OCI-LY3 (cell line): ENCODE measurements around the gene PCSK6.

Experiments
- H2AFZ ChIP-seq: fragments of 200-600, 300-600 bp; shearing (Covaris generic); 2 replicates; pipeline ENCODE4 v1.6.0; 2014; ENCODE audit warnings: antibody characterized with exemption, low read depth, low read length
- H3K27ac ChIP-seq: fragments of 200-600, 300-600 bp; sonication (generic); 2 replicates; pipeline ENCODE4 v1.5.1; 2014; ENCODE audit warnings: mild to moderate bottlenecking, low read length, moderate library complexity, mixed read lengths
- H3K27me3 ChIP-seq: fragments of 200-600, 300-600 bp; sonication (generic); 2 replicates; pipeline ENCODE4 v1.6.1; 2014; ENCODE audit warnings: low read depth, low read length, mixed read lengths
- H3K36me3 ChIP-seq: fragments of 200-600, 300-600 bp; sonication (generic); replicated peaks from 2 replicates; pipeline ENCODE3; 2014; ENCODE audit warnings: low read depth, low read length, mixed read lengths
- H3K4me1 ChIP-seq: fragments of 300-600, 200-600 bp; sonication (generic); 2 replicates; pipeline ENCODE4 v1.6.1; 2014; ENCODE audit warnings: low read length, mixed read lengths
- H3K4me2 ChIP-seq: fragments of 200-600, 300-600 bp; sonication (generic); 2 replicates; pipeline ENCODE4 v1.6.1; 2014; ENCODE audit warnings: low read length, mixed read lengths
- H3K4me3 ChIP-seq: fragments of 300-600, 200-600 bp; sonication (generic); 2 replicates; pipeline ENCODE4 v1.5.1; 2014; ENCODE audit warnings: antibody characterized with exemption, mild to moderate bottlenecking, low read length, moderate library complexity
- H3K79me2 ChIP-seq: fragments of 300-600, 200-600 bp; shearing (Covaris generic); 2 replicates; pipeline ENCODE4 v1.6.1; 2014; ENCODE audit warnings: mild to moderate bottlenecking, low read length, mixed read lengths
- H3K9ac ChIP-seq: fragments of 300-600, 200-600 bp; shearing (Covaris generic); 2 replicates; pipeline ENCODE4 v1.6.0; 2014; ENCODE audit warnings: mild to moderate bottlenecking, low read length, moderate library complexity
- H3K9me3 ChIP-seq: fragments of 200-600, 300-600 bp; shearing (Covaris generic); 2 replicates; pipeline ENCODE4 v1.6.1; 2014; ENCODE audit warnings: low read length, mixed read lengths; ENCODE audit not compliant: insufficient read depth
- H4K20me1 ChIP-seq: fragments of 200-600, 300-600 bp; sonication (generic); 2 replicates; pipeline ENCODE4 v1.6.1; 2016; ENCODE audit warnings: low read length, mixed read lengths; ENCODE audit not compliant: insufficient read depth
- EZH2phosphoT487 ChIP-seq: fragments of 200-600 bp; shearing (Covaris generic); IDR thresholded peaks from 2 replicates; pipeline ENCODE4 v1.6.1; 2018; ENCODE audit warnings: antibody characterized with exemption, mixed run types, low read depth
- TF ChIP-seq, protein P1 (sequence below): fragments of 200-600, 300-600 bp; sonication (generic); IDR thresholded peaks from 2 replicates; pipeline ENCODE4 v1.5.1; 2014; ENCODE audit warnings: antibody characterized with exemption, low read length, low read depth

Gene PCSK6

DNA sequence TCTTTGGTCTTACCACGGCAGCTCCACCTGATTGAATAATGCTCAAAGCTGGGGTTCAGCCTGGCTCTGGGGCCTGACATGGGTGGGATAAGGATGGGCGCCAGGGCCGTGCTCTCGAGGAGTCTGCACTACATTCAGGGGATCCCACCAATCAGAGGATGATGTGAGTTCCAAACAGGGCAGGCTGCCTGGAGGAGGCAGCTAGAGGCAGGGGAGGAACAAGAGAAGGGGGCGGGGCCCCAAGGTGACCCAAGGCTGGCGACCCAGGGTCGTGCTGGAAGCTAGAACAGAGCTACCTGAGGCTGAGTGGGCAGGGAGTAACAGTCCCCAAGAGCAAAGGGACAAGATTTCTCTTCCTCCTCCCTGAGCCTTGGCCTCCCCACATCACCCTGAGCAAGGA lies 56.1 kb downstream of the PCSK6 start:
- Histone ChIP-seq H3K27ac (no peak overlapping the region), H2AFZ (no peak overlapping the region), H3K4me1 (no peaks in the 10 kb centered on the region), H3K79me2 (no peaks in the 10 kb centered on the region), H3K4me2 (no peak overlapping the region), H3K27me3 (peaks cover 24% of the 10 kb centered on the region), H3K9ac (no peak overlapping the region), H3K36me3 (no peaks in the 10 kb centered on the region), H4K20me1 (no peaks in the 10 kb centered on the region), H3K9me3 (no peaks in the 10 kb centered on the region), H3K4me3 (no peak overlapping the region)
- TF ChIP-seq, protein P1, sequence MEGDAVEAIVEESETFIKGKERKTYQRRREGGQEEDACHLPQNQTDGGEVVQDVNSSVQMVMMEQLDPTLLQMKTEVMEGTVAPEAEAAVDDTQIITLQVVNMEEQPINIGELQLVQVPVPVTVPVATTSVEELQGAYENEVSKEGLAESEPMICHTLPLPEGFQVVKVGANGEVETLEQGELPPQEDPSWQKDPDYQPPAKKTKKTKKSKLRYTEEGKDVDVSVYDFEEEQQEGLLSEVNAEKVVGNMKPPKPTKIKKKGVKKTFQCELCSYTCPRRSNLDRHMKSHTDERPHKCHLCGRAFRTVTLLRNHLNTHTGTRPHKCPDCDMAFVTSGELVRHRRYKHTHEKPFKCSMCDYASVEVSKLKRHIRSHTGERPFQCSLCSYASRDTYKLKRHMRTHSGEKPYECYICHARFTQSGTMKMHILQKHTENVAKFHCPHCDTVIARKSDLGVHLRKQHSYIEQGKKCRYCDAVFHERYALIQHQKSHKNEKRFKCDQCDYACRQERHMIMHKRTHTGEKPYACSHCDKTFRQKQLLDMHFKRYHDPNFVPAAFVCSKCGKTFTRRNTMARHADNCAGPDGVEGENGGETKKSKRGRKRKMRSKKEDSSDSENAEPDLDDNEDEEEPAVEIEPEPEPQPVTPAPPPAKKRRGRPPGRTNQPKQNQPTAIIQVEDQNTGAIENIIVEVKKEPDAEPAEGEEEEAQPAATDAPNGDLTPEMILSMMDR, result no peak

DNA sequence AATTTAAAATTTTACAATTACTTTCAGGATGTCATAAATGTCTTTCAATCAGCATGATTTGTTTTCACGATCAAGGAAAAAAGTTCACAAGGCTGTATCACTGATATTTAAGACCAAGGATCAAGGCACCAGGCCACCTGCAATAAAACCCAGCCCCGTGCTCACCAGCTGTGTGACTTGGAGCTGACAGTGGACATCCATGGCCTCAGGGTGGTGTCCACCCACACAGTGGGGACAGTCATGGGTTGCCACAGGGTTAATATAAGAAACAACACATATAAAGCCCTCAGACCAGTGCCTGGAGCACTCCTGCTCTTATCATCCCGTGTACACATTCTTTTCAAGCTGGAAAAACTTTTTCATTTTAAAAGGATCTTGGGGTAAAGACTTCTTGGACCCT lies 56.5 kb downstream of the PCSK6 start:
- no peaks in the 10 kb centered on the region for H3K79me2 ChIP-seq

DNA sequence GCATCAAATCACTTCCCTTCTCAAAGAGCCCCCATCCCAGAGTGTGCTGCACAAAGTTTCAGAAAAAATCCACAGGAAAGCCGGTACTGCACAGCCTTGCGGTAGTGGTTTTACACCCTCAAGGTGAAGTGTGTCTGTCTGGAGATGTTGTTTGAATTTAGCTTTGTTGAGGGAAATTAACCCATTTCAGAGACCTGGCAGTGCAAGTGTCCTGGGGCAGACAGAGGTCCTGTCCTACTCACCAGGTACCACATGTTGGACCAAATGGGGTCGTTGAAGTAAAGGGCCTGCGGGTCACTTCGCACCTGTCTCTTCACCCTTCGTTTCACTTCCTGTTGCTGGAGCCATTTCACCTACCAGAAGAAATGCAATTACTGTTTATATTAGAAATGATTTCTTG lies 57.8 kb downstream of the PCSK6 start:
- Histone ChIP-seq H3K9me3 (no peaks in the 10 kb centered on the region), H3K4me1 (no peaks in the 10 kb centered on the region), H3K9ac (no peak overlapping the region), H3K27ac (no peak overlapping the region), H3K36me3 (no peaks in the 10 kb centered on the region), H3K27me3 (peaks cover 24% of the 10 kb centered on the region), H4K20me1 (no peaks in the 10 kb centered on the region), H3K79me2 (no peaks in the 10 kb centered on the region), H3K4me3 (no peak overlapping the region), H2AFZ (no peak overlapping the region), H3K4me2 (no peak overlapping the region)
- TF ChIP-seq, protein P1, result no peak
- no peak for TF ChIP-seq EZH2phosphoT487

More for the DNA sequence above, 56.5 kb downstream of the PCSK6 start:
- Histone ChIP-seq H3K9ac (no peak overlapping the region), H3K4me1 (no peaks in the 10 kb centered on the region), H3K27ac (no peak overlapping the region), H3K4me3 (no peak overlapping the region), H2AFZ (no peak overlapping the region), H3K36me3 (no peaks in the 10 kb centered on the region), H3K9me3 (no peaks in the 10 kb centered on the region), H4K20me1 (no peaks in the 10 kb centered on the region), H3K27me3 (peaks cover 24% of the 10 kb centered on the region), H3K4me2 (no peak overlapping the region)
- TF ChIP-seq EZH2phosphoT487, result no peak
- TF ChIP-seq, protein P1, result no peak

DNA sequence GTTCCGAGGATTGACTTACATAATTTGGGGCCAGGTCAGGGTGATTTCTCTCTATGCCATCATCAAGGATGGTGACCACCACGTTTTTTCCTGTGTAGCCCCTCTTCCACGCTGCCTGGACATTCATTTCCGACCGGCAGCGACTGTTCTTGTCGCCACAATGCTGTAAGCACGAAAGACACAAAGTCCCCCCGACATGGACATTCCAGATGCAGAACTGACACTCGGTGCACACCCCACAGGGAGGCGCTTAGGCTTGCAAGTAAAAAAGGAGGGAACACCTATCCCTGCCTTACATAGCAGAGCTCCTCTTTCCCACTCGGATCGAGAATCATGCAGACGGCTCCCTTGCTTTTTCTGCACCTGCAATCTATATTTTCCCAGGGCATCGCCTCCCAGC lies 58.2 kb downstream of the PCSK6 start:
- Histone ChIP-seq H3K4me1 (no peaks in the 10 kb centered on the region), H4K20me1 (no peaks in the 10 kb centered on the region), H3K9me3 (no peaks in the 10 kb centered on the region), H3K27ac (no peak overlapping the region), H2AFZ (no peak overlapping the region), H3K4me2 (no peak overlapping the region), H3K27me3 (peaks cover 27% of the 10 kb centered on the region), H3K79me2 (no peaks in the 10 kb centered on the region), H3K4me3 (no peak overlapping the region), H3K9ac (no peak overlapping the region), H3K36me3 (no peaks in the 10 kb centered on the region)
- TF ChIP-seq, protein P1, result no peak
- TF ChIP-seq EZH2phosphoT487, result no peak
